ENCODE results near the gene CDK5R1.

CDK5R1 gene

DNA sequence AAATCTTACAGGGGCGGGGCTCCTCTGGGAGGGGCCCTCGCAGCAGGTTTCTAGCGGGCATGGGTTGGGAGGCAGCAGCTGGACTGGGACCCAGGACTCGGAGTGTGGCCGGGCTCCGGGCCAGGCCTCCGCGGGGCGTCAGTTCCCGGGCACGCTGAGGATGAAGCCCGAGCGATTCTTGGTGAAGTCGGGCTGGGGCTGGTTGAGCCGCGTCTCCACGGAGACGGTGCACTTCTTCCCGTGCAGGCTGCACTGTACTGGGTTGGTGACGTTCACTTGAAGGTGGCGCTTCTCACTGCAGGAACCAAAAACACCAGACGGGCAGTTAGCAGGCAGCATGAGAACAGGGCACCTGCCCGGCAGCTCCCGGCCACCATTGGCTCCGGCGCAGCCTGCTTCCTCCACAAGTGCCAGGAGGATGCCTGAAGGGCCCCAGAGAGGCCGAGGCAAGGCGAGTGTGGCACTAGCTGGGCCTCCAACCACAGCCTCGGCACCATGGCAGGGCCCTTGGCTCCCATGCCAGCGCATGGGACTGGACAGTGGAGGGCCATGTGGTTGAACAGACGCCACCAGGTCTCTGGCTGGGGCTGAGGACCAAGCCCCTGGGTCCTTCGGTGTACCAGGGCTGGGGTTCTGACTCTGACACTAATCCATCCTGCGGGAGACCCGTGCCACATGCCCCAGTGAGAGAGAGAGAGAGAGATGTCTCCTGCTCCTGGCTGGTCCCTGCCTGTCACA is 8.0 kb downstream of the CDK5R1 start:
- DNase-seq = no peak

DNA sequence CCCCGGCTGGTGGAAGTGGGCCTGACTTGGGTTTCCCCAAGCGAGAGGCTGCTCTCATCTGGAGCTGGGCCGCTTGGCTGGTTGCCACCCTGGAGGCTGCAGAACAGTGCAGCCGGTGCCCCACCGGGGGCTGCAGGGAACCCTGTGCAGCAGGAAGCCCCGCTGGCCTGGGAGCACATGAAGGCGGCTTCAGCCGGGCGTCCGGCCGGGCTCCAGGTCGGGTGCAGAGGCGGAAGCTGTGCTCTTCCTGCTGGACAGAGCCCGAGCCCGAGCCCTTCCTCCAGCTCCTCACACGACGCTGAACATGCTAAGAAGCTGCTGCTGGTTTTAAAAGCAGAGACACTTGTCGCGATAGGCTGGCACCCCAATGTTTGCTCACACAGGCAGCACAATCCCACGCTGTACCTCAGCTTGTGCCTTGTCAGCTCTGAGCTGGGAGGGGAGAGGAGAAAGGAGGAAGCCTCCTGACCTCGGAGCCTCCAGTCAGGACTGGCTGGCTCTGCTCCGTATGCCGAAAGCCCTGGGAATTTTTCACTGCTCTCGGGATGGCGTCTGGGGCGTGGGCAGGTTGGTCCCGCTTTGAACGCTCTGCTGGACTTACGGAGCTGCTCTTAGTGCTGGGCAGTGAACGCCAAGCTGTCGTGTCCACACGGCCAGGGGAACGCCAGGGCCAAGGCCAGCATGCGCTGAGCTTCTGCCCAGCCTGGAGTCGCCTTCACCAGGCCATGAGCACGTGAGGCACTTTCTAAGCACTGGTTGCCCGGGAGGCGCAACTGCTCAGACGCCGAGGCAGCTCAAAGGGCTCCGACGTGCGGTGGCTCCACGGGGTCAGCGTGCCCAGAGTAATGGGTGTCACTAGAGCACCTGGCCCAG is 8.8 kb downstream of the CDK5R1 start:
- no peak for DNase-seq

DNA sequence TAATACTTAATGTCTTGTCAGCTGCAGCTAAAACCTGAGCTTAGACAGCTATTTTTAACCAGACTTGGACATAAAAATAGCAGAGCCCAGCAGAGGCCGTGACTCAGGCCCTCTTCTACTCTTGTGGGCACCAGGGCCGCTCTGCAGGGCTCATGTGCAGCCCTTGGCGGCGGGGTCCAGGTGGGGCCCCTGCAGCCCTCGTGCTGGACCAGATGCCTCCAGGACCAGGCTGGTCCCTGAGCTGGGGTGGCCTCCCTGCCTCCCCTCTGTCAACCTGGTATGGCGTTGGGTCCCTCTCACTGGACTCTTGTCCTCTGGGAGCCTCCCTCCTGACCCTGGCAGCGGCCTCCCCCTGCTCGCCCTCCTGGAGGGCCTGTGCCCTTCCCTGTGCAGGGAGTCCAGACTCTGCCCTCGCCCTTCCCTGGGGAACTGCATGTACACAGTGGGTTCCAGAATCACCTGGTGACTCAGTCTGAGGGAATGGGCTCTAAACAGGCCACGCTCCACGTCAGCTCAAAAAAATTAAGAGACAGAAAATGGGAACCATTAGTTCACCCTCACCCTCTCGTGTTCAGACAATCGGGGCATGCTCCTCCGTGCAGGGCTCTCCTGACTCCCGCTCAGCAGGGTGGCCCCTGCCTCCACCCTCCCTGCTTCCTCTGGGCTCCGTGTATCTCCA is 9.7 kb downstream of the CDK5R1 start:
- DNase-seq = no peak

DNA sequence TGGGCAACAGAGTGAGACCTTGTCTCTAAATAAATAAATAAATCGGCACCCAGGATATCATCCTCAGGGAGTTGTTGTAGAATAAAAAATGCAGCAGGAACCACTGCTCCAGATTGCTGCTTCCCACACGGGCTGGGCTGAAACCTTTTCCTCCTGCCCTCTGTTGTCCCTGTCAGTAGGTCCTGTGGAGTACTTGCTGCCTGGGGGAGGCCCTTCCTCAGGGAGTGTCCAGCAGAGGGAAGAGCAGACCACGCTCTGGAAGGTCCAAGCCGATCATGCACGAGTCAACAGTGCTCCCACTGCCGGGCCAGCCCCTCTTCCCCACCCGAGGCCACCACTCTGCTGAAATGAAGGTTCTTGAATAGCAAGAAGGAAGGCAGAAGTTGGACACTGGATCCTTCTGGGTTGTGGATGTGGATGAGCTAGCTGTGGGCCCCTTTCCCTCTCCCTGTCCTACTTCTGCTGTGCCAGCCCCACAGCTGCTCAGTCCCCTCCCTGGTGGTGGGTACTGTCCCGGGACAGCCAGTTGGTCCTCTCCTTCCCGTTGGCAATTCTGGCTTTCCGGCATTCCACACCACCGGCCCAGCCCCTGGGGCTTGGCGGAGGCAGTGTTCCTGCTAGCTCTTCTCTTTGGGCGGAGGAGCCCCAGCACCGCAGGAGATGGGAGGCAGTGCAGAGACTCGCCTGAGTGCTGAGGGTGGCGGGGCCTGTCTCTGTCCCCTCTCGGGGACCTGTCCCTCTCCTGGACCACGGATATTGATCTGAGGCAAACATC is 10.8 kb downstream of the CDK5R1 start:
- DNase-seq = no peak

DNA sequence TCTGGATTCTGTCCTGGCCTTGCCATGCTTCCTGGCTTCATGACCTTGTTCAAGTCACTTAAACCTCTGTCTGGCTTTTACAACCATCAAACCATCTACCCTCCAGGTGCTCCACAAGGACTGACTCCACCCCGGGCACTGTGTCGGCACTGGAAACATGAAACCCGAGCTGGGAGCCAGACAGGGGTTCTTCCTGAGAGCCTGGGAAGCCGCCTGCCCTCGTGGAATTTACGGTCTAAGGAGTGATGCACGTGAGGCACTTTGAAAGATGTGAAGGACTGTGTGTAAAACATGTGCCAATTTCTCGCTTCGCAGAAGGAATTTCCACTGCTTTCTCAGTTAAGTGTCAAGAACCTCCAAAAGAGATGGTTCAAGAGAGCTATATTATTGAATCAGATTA is 11.6 kb downstream of the CDK5R1 start:
- DNase-seq = no peak

DNA sequence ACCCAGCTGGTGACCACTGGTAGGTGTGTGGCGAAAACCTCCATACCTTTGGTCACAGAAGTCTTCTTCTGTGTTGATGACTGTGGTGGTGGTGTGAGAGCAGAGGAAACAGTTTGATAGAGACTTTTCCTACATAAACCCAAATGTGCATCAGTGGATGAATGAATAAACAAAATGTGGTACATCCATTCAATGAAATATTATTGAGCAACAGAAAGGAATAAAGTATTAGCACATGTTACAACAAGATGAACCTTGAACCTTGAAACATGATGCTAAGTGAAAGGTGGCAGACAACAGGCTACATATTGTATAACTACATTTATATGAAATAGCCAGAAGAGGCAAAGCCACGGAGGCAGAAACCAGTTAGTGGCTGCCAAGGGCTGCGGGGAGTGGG is 15.2 kb downstream of the CDK5R1 start:
- DNase-seq = no peak

DNA sequence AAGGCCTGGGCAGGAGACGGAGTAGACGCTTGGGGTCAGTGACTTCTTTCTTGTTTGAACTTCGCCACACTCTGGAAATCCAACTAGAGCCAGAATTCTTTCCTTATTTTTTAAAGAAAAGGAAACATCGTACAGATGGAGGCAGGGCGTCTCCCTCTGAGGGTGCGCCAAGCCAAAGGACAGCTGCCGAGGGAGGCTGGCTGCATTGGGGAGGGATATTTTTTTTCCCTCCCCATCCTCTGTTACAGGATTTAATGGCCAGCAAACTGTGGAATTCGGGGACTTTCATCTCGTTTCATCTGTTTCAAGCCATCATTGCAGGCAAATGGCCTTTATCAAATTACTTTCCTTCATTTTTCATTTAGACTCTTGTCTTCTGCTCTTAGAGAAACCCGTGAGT is 15.9 kb downstream of the CDK5R1 start:
- no peak for DNase-seq

DNA sequence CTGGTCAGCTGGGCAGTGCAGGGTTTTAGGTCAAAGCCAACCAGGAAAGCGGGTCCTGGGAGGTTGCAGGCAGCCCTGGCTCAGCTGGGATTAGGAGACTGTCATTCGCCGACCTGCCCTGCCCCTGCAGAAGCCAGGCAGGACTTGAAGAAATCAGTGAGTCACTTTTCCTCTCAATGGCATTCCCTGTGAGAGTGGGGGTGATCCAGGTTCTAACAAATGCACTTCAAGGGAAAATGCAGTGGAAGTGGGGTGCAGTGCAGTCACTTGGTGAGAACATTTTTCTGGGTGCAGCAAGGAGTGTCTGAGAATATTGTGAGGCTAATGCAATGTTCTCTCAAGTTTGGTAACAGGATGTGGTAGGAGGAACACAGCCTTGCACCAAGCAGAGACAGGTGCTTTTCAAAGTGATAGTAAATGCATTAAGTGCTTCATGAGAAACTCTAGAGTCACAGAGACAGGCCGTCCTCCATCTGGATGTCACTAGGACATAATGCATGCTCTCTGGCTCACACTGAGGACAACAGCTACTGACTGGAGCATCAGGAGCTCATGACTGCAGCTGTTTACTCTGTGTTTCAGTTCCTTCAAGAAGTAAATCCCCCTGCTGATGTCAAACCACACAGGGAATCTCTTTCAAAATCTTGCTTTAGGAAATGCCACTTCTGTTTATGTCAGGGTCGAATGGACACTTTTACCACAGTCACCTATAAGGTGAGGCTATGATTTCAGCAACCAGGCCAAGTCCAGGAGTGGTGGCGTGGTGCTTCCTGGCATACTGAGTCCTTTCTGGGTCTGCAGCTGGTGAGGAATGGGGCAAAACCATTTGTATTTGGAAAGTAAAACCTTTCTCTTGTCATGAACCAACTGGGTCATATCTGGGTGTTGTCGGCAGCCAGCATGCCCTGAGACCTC is 16.7 kb downstream of the CDK5R1 start:
- peak; percentile 73 for DNase-seq

DNA sequence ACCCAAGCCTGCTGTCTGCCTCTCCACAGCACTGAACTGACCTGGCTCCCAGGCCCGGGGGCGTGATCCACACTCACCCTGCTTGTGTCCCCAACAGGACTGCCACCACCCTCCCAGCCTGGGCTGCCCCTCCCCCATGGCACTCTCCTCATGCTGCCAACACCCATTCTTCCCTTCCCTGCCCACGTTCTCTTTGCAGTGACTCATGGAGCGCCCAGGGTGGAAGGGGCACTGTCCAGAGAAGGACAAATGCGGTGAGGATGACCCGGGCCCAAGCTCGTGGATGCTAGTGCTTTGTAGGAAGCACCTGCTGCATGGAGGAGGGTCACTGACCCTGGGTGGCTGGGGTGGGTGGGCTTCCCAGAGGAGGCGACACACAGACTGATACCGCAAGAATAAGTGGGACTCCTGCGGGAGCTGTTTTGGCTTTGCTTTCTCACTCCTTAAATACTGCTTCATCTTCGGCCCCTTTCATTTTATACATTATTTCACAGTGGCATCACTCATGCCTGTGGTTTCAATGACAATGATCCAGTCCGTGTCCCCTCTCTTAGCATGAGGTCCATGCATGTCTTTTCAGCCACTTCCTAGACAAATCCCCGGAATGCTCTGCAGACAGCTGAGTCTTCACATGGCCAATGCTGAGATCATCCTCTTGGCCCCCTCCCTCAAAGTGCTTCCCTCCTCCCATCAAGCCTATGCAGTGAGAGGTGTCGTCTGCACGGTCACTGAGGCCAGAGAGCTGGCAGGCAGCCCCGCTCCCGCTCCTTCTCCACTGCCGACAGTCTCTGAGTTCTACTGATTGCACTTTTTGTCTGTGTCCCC is 17.6 kb downstream of the CDK5R1 start:
- no peak for DNase-seq

DNA sequence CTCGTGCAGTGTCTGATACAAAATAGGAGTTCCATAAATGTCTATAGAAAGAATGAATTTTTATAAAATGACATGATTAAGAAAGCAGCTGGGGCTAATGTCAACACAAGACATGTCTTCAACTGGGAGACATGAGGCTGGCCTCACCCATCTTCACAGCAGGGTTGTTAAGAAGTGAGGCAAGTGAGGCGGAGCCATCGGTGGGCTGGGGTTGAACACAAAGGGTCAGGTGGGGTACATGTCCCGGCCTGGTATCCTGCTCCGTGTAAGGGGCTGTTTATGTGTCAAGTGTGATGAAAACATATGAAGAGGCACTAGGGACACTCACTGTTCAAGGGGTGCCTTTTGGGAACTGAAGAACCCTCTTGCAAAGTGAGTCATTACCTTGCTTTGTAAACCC is 22.1 kb downstream of the CDK5R1 start:
- no peak for DNase-seq

DNA sequence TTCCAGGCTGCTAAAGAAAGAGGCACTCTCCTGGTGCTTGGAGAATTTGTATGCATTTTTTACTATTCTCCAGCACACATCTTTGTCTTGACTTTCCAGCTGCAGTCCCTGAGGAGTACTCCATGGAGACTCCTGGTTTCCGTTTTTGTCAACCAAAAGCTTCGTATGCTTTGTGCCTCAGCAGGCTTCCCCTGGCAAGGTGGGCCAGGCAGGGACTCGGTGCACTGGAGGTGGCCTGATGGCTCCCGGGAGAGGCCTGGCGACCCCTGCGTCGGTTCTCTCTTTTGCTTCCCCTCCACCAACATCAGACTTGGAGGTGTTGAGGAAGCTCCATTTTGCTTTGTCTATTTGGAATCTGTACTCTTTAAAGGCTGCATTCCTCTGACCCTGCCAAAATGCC is 23.7 kb downstream of the CDK5R1 start:
- no peak for DNase-seq

DNA sequence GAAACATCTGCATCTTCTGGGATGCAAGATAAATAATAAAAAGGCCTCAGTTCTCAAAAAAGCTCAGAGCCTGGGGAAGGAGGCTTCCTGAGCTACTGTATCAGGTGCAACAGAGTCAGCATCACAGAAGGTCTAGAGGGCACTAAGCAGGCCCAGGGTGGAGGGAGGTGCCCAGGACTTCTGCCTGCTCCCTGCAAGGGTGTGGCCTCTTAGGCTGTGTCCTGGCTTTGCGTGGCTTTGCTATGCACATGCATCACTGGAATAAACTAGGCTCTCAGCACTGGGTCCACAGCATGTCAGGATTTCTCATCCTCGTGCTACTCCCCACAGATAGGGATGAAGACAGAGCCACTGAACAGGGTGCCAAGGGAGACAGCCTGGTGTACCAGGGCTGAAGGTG is 25.5 kb downstream of the CDK5R1 start:
- DNase-seq = no peak

DNA sequence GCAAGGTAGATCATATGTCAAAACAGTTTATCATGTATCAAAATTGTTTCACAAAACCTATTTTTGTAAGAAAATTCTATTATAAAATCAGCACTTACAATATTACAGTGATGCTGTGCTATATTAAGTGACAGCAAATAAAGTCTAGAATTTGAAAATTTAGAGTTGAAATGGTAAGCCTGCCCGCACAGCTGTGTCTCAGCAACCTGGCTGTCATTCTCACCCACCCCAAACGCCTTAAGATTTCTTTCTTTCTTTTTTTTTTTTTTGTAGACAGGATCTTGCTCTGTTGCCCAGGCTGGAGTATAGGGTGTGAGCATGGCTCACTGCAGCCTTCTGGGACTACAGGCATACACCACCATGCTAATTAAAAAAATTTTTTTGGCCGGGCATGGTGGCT is 26.8 kb downstream of the CDK5R1 start:
- no peak for DNase-seq

DNA sequence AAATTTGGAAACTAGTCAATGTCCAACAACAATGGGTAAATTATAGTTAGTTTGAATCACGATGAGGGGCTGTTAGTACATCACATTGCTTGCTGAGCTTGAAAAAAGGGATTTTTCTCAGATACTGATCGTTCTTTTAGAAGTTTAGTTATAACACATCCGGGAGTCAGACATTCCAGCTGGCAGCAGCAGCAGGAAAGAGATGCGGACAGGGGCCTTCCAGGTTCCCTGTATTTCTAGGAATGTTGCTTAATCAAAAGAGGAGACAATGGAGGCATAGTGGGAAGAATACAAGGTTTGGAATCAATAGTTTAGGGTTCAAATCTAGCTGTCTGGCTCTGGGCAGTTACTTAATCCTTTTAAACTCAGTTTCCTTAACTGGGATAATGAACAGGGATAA is 27.8 kb downstream of the CDK5R1 start:
- no peak for DNase-seq

DNA sequence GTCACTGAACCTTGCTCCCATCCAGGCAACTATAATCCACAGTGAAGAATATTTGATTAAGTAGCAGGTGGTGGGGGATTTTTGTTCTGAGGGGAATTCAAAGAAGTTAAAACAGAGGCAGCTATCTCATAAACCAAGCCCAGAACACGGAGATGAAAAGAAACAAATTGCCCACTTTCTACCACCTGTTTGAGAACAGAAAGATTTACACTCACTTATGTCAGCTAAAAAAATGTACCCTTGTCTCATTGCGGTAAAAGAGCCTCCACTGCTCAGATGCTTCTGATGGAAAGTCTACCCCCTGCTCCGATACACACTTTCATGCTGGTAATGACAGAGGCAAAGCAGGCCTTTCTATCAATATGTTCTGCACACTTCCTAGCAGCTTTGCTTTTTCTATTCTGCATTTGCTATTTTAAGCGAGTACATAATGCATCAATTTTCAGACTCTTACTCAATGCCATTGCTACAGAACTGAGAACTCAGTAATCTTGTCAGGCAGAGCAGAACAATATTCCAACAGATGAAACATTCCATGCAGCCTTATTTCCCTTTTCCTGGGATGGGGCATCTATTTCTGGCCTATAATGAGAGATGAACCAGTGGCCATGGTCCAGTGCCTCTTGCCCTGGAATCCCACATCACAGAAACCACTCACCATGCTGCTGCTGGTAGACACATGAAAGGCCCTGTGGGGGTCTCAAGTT is 29.0 kb downstream of the CDK5R1 start:
- DNase-seq = no peak

DNA sequence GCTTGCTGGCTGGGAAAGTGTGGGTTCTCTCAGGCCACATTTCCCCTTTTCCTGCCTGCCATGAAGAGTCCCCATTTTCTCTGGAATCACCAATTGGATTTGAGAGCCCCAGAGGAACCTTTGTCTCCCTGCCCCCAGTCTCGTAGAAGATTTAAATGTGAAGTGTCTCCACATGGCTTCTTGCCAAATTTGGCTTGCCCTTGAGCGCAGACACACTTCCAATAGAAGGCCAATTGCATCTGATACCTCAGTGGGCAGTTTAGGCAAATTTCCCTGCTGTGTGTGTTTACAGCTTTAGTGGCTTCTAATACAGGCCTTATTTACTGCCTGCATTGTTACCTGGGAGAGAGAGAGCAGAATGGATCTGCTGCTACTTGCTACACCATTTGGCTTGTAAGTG is 29.7 kb downstream of the CDK5R1 start:
- DNase-seq = no peak

DNA sequence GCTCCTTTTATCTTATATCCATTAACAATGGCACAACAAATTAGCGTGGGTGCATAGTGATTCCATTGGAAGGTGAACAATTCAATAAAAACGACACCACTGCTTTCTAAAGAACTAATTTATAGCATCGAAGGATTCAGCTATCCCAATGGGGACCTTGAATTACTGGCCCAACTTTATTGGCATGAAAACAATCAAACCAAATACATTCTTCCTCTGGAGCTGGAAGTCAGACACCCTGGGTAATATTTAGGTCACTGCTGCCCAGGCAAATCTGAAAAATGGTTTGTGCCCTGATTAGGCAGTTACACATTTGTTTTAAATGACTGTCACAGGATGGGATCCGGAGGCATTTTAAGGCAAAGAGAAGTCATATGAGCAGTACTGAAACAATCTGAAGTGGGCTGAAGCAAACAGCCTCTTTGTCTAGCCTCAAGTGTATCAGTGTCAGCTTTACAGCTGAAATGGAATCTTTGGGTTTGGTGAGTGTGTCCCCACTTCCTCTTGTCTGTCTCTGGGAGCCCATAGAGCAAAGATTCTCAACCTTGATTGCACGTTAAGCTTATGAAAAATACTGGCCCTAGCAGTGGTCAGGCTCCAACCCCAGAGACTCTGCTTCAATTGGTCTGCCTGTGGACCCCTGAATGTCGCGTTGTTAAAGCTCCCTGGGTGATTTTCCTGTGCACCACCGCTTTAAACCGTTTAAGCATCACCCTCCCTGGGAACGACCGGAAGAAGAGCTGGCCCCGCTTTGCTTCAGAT is 30.3 kb downstream of the CDK5R1 start:
- DNase-seq = no peak

DNA sequence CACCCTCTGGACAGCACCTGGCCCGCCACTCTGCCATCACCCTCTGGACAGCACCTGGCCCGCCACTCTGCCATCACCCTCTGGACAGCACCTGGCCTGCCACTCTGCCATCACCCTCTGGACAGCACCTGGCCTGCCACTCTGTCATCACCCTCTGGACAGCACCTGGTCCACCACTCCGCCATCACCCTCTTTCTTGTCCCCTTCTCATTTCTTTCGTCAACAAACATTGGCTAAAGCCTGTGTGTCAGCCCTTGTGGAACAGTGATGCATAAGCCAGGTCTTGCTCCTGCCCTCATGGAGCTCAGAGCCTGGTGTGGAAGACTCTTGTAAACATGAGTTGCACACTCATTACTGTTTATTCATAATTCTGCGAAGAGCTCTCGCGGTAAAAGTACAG is 31.2 kb downstream of the CDK5R1 start:
- no peak for DNase-seq

DNA sequence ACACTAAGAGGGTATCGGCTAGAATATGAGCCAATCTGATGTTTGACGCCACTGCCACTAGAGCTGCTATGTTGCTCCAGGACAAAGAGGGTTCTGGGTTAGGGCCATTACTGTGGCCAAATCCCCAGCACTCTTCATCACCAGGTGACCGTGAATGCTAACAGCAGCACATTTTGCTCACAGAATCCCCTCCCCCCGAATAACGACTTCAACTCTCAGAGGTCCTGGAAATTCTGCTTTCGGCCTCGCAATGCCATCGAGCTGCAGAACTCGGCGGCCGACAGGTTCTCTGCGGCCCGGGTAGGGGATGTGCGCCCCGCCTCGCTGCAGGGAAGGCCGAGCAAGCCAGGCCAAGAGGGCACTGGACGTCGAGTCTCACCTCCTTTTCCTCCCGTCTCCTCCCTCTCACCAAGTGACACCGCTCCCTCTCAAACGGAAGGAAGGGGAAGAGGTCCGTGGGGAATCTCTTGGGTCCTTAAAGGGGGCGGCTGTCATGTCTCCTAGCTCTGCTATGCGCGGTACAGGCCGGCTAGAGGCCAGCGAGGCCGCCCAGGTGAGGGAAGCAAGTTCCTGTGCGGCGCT is 31.9 kb downstream of the CDK5R1 start:
- no peak for DNase-seq
